Upper lobe of left lung (tissue), 4 donors: ENCODE data around the gene SLC18A3.

ENCODE experiments used
- CTCF ChIP-seq, 6 experiments: fragments of 450-650 bp in 4 of 6; fragments of 200-600 bp in 2 of 6; sonication (generic) in 2 of 6; IDR thresholded peaks; one replicate each; pipeline ENCODE4 v1.5.1; 2016 to 2019; ENCODE audit warnings: antibody characterized with exemption in 6 of 6
- EP300 ChIP-seq, 4 donors: sonication (generic); formaldehyde crosslinking; IDR thresholded peaks; one replicate each; pipeline ENCODE4 v1.5.1; 2017; ENCODE audit warnings: antibody characterized with exemption in 4 of 4, control low read depth in 2 of 4
- POLR2A ChIP-seq, 4 donors: fragments of 450-650 bp; IDR thresholded peaks; one replicate each; pipeline ENCODE4 v1.5.1; 2016 to 2017; ENCODE audit warnings: antibody characterized with exemption in 4 of 4, mild to moderate bottlenecking in 2 of 4
- POLR2AphosphoS5 ChIP-seq, 2 donors: sonication (generic); formaldehyde crosslinking; IDR thresholded peaks; one replicate each; pipeline ENCODE4 v1.5.1; 2017; ENCODE audit warnings: antibody characterized with exemption in 2 of 2

DNA sequence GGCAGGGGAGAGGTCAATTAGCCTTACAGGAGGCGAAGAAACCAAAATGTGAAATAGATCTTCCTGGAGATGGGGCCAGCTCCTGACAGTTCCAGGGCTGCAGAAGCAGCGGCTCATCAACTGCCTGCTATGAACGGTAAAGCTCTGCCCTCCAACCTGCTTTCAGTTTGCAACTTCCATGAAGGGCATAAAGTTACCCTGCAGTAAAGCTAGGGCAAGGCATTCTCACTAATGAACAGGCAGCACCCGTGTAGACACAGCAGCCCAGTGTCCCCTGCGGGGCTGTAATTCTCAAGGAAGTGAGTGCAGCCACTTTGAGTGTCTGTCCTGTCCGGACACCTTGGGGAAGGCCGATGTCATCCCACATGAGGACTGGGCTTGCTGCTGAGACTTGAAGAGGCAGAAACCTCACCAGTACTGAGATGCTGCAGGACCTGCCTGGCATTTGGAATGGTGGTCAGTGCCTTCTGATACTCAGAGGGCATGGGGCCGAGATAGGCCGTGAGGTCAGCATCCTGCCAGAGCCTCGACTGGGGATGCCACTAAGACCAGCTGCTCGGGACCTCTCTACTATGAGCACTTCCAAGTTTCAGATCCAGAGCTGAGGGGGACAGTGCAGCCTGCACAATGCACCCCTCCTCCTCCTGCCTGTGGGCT is 43.3 kb downstream of the SLC18A3 start:
- no peak for TF ChIP-seq CTCF (IDR thresholded peaks at IDR 0.05)
- no peak for TF ChIP-seq POLR2AphosphoS5 (IDR thresholded peaks at IDR 0.05)
- TF ChIP-seq POLR2A (IDR thresholded peaks at IDR 0.05), result no peak
- no peak for TF ChIP-seq EP300 (IDR thresholded peaks at IDR 0.05)
